HUES48 (cell line): Measurements from ENCODE around the gene SETDB2.

ENCODE experiments used
- H3K27ac ChIP-seq: one replicate; pipeline ENCODE4 v1.7.0; 2013; ENCODE audit warnings: low read depth, low read length, inconsistent platforms
- H3K27me3 ChIP-seq: 2 replicates; pipeline ENCODE4 v1.6.1; 2013; ENCODE audit warnings: mild to moderate bottlenecking, low read length; ENCODE audit not compliant: control insufficient read depth, insufficient read depth
- H3K36me3 ChIP-seq: 2 replicates; pipeline ENCODE4 v1.6.1; 2013; ENCODE audit warnings: low read length; ENCODE audit not compliant: control insufficient read depth, insufficient read depth
- H3K4me1 ChIP-seq: 2 replicates; pipeline ENCODE4 v1.6.1; 2013; ENCODE audit warnings: mild to moderate bottlenecking, low read length; ENCODE audit not compliant: control insufficient read depth, insufficient read depth
- H3K4me3 ChIP-seq: 2 replicates; pipeline ENCODE4 v1.5.1; 2013; ENCODE audit warnings: mild to moderate bottlenecking, low read depth, low read length
- H3K9ac ChIP-seq: 2 replicates; pipeline ENCODE4 v1.6.1; 2013; ENCODE audit warnings: mild to moderate bottlenecking, low read depth, low read length, moderate library complexity
- H3K9me3 ChIP-seq: 2 replicates; pipeline ENCODE4 v1.6.1; 2013; ENCODE audit warnings: low read length; ENCODE audit not compliant: control insufficient read depth, insufficient read depth

The SETDB2 gene

GRCh38 chr13:49410006-49410405, 34.1 kb upstream of the SETDB2 start:
- H3K9ac ChIP-seq, result no peak overlapping the region
- no peaks in the 10 kb centered on the region for H3K9me3 ChIP-seq
- H3K27ac ChIP-seq, result no peak overlapping the region
- H3K36me3 ChIP-seq, result no peaks in the 10 kb centered on the region
- peaks cover 62% of the 10 kb centered on the region for H3K27me3 ChIP-seq
- no peak overlapping the region for H3K4me3 ChIP-seq
- H3K4me1 ChIP-seq, result peaks cover 23% of the 10 kb centered on the region

- Histone ChIP-seq H3K27me3 (peaks cover 62% of the 10 kb centered on the region), H3K4me3 (no peak overlapping the region), H3K36me3 (no peaks in the 10 kb centered on the region), H3K4me1 (peaks cover 23% of the 10 kb centered on the region), H3K9me3 (no peaks in the 10 kb centered on the region), H3K9ac (no peak overlapping the region), H3K27ac (no peak overlapping the region)
Measured at GRCh38 chr13:49410477-49410876, 33.6 kb upstream of the SETDB2 start.

- Histone ChIP-seq H3K4me1 (peaks cover 23% of the 10 kb centered on the region), H3K9ac (no peak overlapping the region), H3K4me3 (no peak overlapping the region), H3K27me3 (peaks cover 62% of the 10 kb centered on the region), H3K27ac (no peak overlapping the region), H3K36me3 (no peaks in the 10 kb centered on the region), H3K9me3 (no peaks in the 10 kb centered on the region)
Measured at GRCh38 chr13:49411353-49411752, 32.7 kb upstream of the SETDB2 start.

- Histone ChIP-seq H3K9ac (no peak overlapping the region), H3K4me3 (no peak overlapping the region), H3K4me1 (peaks cover 23% of the 10 kb centered on the region), H3K27me3 (peaks cover 62% of the 10 kb centered on the region), H3K27ac (no peak overlapping the region), H3K9me3 (no peaks in the 10 kb centered on the region), H3K36me3 (no peaks in the 10 kb centered on the region)
Measured at GRCh38 chr13:49412749-49413148, 31.3 kb upstream of the SETDB2 start.

- no peaks in the 10 kb centered on the region for H3K36me3 ChIP-seq
- H3K27ac ChIP-seq, result no peak overlapping the region
- H3K4me3 ChIP-seq, result no peak overlapping the region
- peaks cover 21% of the 10 kb centered on the region for H3K27me3 ChIP-seq
- H3K4me1 ChIP-seq, result peaks cover 23% of the 10 kb centered on the region
- H3K9ac ChIP-seq, result no peak overlapping the region
- H3K9me3 ChIP-seq, result no peaks in the 10 kb centered on the region
Measured at GRCh38 chr13:49417161-49417560, 26.9 kb upstream of the SETDB2 start.

- H3K27me3 ChIP-seq, result peaks cover 11% of the 10 kb centered on the region
- no peak overlapping the region for H3K9ac ChIP-seq
- no peak overlapping the region for H3K4me3 ChIP-seq
- H3K4me1 ChIP-seq, result peaks cover 15% of the 10 kb centered on the region
- H3K27ac ChIP-seq, result no peak overlapping the region
- no peaks in the 10 kb centered on the region for H3K9me3 ChIP-seq
- H3K36me3 ChIP-seq, result no peaks in the 10 kb centered on the region
Measured at GRCh38 chr13:49418206-49418605, 25.9 kb upstream of the SETDB2 start.

- Histone ChIP-seq H3K9me3 (no peaks in the 10 kb centered on the region), H3K36me3 (no peaks in the 10 kb centered on the region), H3K27me3 (peaks cover under 1% of the 10 kb centered on the region; the same call in 1 of the 2 replicates), H3K9ac (no peak overlapping the region), H3K27ac (no peak overlapping the region), H3K4me3 (no peak overlapping the region), H3K4me1 (peaks cover 4% of the 10 kb centered on the region)
Measured at GRCh38 chr13:49419276-49419675, 24.8 kb upstream of the SETDB2 start.

- no peak overlapping the region for H3K9ac ChIP-seq
- no peaks in the 10 kb centered on the region for H3K27me3 ChIP-seq
- H3K4me1 ChIP-seq, result no peaks in the 10 kb centered on the region
Measured at GRCh38 chr13:49421391-49421790, 22.7 kb upstream of the SETDB2 start.

GRCh38 chr13:49424011-49424560, 20.0 kb upstream of the SETDB2 start:
- no peaks in the 10 kb centered on the region for H3K4me1 ChIP-seq
- no peak overlapping the region for H3K27ac ChIP-seq
- H3K27me3 ChIP-seq, result no peaks in the 10 kb centered on the region
- no peak overlapping the region for H3K4me3 ChIP-seq
- no peak overlapping the region for H3K9ac ChIP-seq
- H3K36me3 ChIP-seq, result no peaks in the 10 kb centered on the region
- H3K9me3 ChIP-seq, result no peaks in the 10 kb centered on the region

More at GRCh38 chr13:49421391-49421790, 22.7 kb upstream of the SETDB2 start:
- no peak overlapping the region for H3K27ac ChIP-seq
- H3K9me3 ChIP-seq, result no peaks in the 10 kb centered on the region
- H3K36me3 ChIP-seq, result no peaks in the 10 kb centered on the region
- H3K4me3 ChIP-seq, result no peak overlapping the region

- Histone ChIP-seq H3K27ac (no peak overlapping the region), H3K27me3 (no peaks in the 10 kb centered on the region), H3K36me3 (no peaks in the 10 kb centered on the region), H3K4me3 (no peak overlapping the region), H3K9me3 (no peaks in the 10 kb centered on the region), H3K4me1 (no peaks in the 10 kb centered on the region), H3K9ac (no peak overlapping the region)
Measured at GRCh38 chr13:49428041-49428763, 15.9 kb upstream of the SETDB2 start.

GRCh38 chr13:49429121-49429520, 15.0 kb upstream of the SETDB2 start:
- H3K36me3 ChIP-seq, result no peaks in the 10 kb centered on the region
- no peak overlapping the region for H3K9ac ChIP-seq
- H3K4me1 ChIP-seq, result no peaks in the 10 kb centered on the region
- H3K9me3 ChIP-seq, result no peaks in the 10 kb centered on the region
- no peaks in the 10 kb centered on the region for H3K27me3 ChIP-seq
- no peak overlapping the region for H3K27ac ChIP-seq
- no peak overlapping the region for H3K4me3 ChIP-seq
